ENCODE data around the gene STK17A.
"Not testable (repeated sequence)": the region's sequence is repeated elsewhere in the genome, so short reads cannot be mapped to it uniquely, and the experiment has no call there.

STK17A gene

GRCh38 chr7:43593010-43593409, 10.1 kb downstream of the STK17A start:
- DNase-seq (ENCODE audit: low read depth): no peak
- no peak overlapping the region for H3K4me3 ChIP-seq (ENCODE audit: low read depth, low read length)
- TF ChIP-seq CTCF (IDR thresholded peaks at IDR 0.05; ENCODE audit: low read depth, low read length) (no peak), MYC (IDR thresholded peaks at IDR 0.05; ENCODE audit: low read depth, low read length) (no peak), POLR2A (IDR thresholded peaks at IDR 0.05; ENCODE audit: extremely low read depth, insufficient read length) (no peak), MAX (IDR thresholded peaks at IDR 0.05; ENCODE audit: low read depth, low read length) (no peak)

GRCh38 chr7:43594020-43594419, 11.1 kb downstream of the STK17A start:
- TF ChIP-seq MAX (IDR thresholded peaks at IDR 0.05; ENCODE audit: low read depth, low read length) (no peak), CTCF (IDR thresholded peaks at IDR 0.05; ENCODE audit: low read depth, low read length) (no peak), MYC (IDR thresholded peaks at IDR 0.05; ENCODE audit: low read depth, low read length) (no peak), POLR2A (IDR thresholded peaks at IDR 0.05; ENCODE audit: extremely low read depth, insufficient read length) (no peak)
- no peak overlapping the region for H3K4me3 ChIP-seq (ENCODE audit: low read depth, low read length)
- DNase-seq (ENCODE audit: low read depth): no peak

- H3K4me3 ChIP-seq (ENCODE audit: low read depth, low read length); DNase-seq (ENCODE audit: low read depth): not testable (repeated sequence)
Measured at GRCh38 chr7:43596426-43596825, 13.5 kb downstream of the STK17A start.

GRCh38 chr7:43600056-43600455, 17.1 kb downstream of the STK17A start:
- DNase-seq (ENCODE audit: low read depth): no peak
- no peak for TF ChIP-seq MYC (IDR thresholded peaks at IDR 0.05; ENCODE audit: low read depth, low read length)
- H3K4me3 ChIP-seq (ENCODE audit: low read depth, low read length): no peak overlapping the region

GRCh38 chr7:43602256-43602655, 19.3 kb downstream of the STK17A start:
- no peak overlapping the region for H3K4me3 ChIP-seq (ENCODE audit: low read depth, low read length)
- TF ChIP-seq POLR2A (IDR thresholded peaks at IDR 0.05; ENCODE audit: extremely low read depth, insufficient read length): no peak
- TF ChIP-seq CTCF (IDR thresholded peaks at IDR 0.05; ENCODE audit: low read depth, low read length): no peak
- no peak for TF ChIP-seq MAX (IDR thresholded peaks at IDR 0.05; ENCODE audit: low read depth, low read length)
- DNase-seq (ENCODE audit: low read depth): no peak

- H3K4me3 ChIP-seq (ENCODE audit: low read depth, low read length): no peak overlapping the region
- TF ChIP-seq MYC (IDR thresholded peaks at IDR 0.05; ENCODE audit: low read depth, low read length) (no peak), POLR2A (IDR thresholded peaks at IDR 0.05; ENCODE audit: extremely low read depth, insufficient read length) (no peak), CTCF (IDR thresholded peaks at IDR 0.05; ENCODE audit: low read depth, low read length) (no peak), MAX (IDR thresholded peaks at IDR 0.05; ENCODE audit: low read depth, low read length) (no peak)
- DNase-seq (ENCODE audit: low read depth): no peak
Measured at GRCh38 chr7:43604251-43604650, 21.3 kb downstream of the STK17A start.

- TF ChIP-seq MAX (IDR thresholded peaks at IDR 0.05; ENCODE audit: low read depth, low read length): no peak
- no peak for TF ChIP-seq CTCF (IDR thresholded peaks at IDR 0.05; ENCODE audit: low read depth, low read length)
- TF ChIP-seq POLR2A (IDR thresholded peaks at IDR 0.05; ENCODE audit: extremely low read depth, insufficient read length): no peak
- no peak for TF ChIP-seq MYC (IDR thresholded peaks at IDR 0.05; ENCODE audit: low read depth, low read length)
- H3K4me3 ChIP-seq (ENCODE audit: low read depth, low read length): no peak overlapping the region
- DNase-seq (ENCODE audit: low read depth): no peak
Measured at GRCh38 chr7:43609097-43609496, 26.2 kb downstream of the STK17A start.

All from NB4 (cell line).